Measurements from ENCODE around the gene PHRF1. TPM values are rescaled to one million over a fixed set of nuclear protein-coding genes. Genes with fewer than 3 reads are reported as not detected.
"Not testable (repeated sequence)": the region's sequence is repeated elsewhere in the genome, so short reads cannot be mapped to it uniquely, and the experiment has no call there.

PHRF1 gene
- total RNA-seq, 2 experiments from 2014 or later: 46.8 to 48.6 TPM

DNA sequence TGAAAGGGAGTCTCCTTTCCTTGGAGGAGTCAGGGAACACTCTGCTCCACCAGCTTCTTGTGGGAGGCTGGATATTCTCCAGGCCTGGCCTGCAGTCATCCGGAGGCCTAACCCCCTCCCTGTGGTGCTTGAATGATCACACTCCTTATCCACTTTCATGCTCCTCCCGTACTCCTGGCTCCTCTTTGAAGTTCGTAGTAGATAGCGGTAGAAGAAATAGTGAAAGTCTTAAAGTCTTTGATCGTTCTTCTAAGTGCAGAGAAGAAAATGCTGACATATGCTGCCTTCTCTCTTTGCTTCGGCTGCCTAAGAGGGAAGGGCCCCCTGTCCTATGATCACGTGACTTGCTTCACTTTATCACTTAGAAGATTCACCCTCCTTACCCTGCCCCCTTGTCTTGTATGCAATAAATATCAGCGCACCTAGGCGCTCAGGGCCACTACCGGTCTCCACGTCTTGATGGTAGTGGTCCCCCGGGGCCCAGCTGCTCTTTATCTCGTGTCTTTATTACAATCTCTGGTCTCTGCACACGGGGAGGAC is 2.2 kb upstream of the PHRF1 start:
- H3K36me3 Mint-ChIP-seq (ENCODE audit: low read depth); CTCF ChIA-PET; H3K27me3 Mint-ChIP-seq; POLR2A ChIA-PET; H3K9me3 Mint-ChIP-seq: not testable (repeated sequence)
- H3K4me3 Mint-ChIP-seq: peak overlapping the region; percentile 78
- DNase-seq: peak; percentile 37
- peak overlapping the region; percentile 28 for H3K27ac Mint-ChIP-seq
- H3K4me1 Mint-ChIP-seq: peaks cover 39% of the 10 kb centered on the region

DNA sequence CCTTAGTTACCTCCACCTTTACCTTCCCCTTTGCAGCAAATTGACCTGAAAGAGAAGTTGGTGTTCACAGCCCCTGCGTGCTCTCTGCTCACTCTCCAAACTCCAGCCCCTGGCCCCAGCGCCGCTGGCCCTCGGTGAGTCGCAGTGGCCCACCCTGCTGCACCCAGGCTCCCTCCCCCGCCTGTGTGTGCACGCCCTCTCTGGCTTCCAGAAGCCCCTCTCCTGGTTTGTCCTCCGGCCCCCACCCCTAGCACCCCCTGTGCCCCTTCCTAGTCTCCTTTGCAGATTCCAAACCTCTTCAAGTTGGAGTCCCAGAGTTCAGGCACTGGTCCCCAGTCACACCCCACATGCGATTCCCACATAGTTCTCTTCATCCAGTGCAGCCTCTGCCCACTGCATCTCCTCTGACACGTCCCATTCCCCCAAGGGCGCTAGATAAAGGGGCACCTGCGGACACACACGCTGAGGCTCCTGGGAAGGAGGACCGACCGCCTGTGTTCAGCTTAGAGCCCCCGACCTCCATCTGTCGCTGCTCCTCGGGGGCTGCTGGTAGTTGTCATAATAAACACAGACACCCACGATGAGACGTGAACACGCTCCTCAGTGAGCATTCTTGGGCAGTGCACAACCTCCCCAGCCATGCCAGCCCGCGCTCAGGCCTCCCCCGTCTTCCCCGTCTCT is 1.5 kb upstream of the PHRF1 start:
- POLR2A ChIA-PET: interaction anchor here (0.6 kb wide), 2 partner anchors 35 to 48 kb away, joined by 3 to 8 read pairs; no protein-coding TSS in a partner anchor
- Mint-ChIP-seq H3K9me3 (no peaks in the 10 kb centered on the region), H3K4me1 (peaks cover 46% of the 10 kb centered on the region), H3K36me3 (ENCODE audit: low read depth) (peaks cover 9% of the 10 kb centered on the region), H3K27me3 (peaks cover 7% of the 10 kb centered on the region), H3K27ac (peak overlapping the region; percentile 79), H3K4me3 (peak overlapping the region; percentile 78)
- DNase-seq: no peak
- CTCF ChIA-PET: interaction anchor here (1.4 to 1.8 kb wide), 5 partner anchors 10 to 56 kb away, joined by 3 to 7 read pairs (median 4); no protein-coding TSS in a partner anchor

GRCh38 chr11:575313-575995 is 816 bp upstream of the PHRF1 start:
- Mint-ChIP-seq H3K4me3 (peak overlapping the region; percentile 78), H3K9me3 (no peaks in the 10 kb centered on the region), H3K27me3 (peaks cover 7% of the 10 kb centered on the region), H3K27ac (peak overlapping the region; percentile 79), H3K4me1 (peaks cover 49% of the 10 kb centered on the region), H3K36me3 (ENCODE audit: low read depth) (peaks cover 9% of the 10 kb centered on the region)
- DNase-seq: no peak
- POLR2A ChIA-PET: interaction anchor here (0.5 to 0.7 kb wide), 6 partner anchors 10 to 127 kb away, joined by 3 to 8 read pairs (median 3); no protein-coding TSS in a partner anchor
- CTCF ChIA-PET: interaction anchor here (0.7 to 1.8 kb wide), 9 partner anchors 9 to 338 kb away, joined by 3 to 7 read pairs (median 4); no protein-coding TSS in a partner anchor

DNA sequence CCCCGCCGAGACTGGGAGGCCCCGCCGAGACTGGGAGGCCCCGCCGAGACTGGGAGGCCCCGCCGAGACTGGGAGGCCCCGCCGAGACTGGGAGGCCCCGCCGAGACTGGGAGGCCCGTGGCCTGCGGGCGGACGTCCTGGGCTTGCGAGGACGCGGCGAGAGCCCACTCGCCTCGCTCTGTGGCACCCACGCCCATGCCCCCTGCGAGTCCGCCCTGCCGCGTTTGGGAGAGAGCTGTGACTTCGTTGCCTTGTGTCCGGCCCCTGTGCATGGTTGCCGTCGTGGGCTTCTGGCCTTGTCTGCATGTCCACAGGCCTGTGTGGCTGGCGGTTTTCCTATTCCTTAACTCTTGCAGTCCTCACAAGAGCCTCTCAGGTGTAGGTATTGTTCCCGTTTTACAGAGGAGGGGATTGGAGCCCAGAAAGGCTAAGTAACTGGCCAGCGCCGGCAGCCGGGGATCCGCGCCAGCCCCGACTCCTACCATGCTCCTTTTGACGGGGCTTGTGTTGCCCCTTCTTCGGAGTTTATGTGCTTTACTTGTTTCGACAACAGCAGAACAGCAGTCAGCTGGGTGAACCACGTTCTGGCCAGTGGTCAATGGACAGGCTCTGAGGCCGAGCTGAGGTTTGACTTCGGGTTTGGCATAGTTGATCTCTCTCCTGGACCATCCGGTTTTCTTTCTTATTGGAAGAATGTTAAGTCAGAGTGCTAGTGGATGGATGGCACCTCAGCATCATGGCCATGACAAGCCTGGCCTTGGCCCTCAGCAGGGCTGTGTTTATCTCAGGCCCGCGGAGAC is 741 bp downstream of the PHRF1 start:
- Mint-ChIP-seq H3K27ac (peak overlapping the region; percentile 87), H3K9me3 (no peaks in the 10 kb centered on the region), H3K4me1 (peaks cover 56% of the 10 kb centered on the region), H3K36me3 (ENCODE audit: low read depth) (peaks cover 15% of the 10 kb centered on the region), H3K4me3 (peak overlapping the region; percentile 89), H3K27me3 (peaks cover 7% of the 10 kb centered on the region)
- ChIA-PET CTCF (interaction anchor here (0.7 to 2.0 kb wide), 2 partner anchors 11 to 273 kb away, joined by 4 to 6 read pairs; no protein-coding TSS in a partner anchor), POLR2A (no interaction called here)
- DNase-seq: no peak

DNA sequence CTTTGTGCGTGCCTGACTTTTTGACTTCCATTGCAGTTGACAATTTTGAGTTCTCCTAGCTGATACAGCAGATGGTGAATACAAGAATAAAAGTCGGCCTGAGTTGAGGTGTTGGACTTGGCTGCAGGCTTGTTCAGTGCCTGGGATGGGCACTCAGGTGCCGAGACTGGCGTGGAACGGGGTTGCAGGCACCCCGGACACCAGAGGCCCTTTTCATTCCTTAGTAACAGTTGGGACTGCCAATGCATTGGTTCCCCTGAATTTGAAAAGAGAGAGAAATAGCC is 1.3 kb downstream of the PHRF1 start:
- Mint-ChIP-seq H3K27me3 (peaks cover 7% of the 10 kb centered on the region), H3K4me3 (peak overlapping the region; percentile 89), H3K4me1 (peaks cover 56% of the 10 kb centered on the region), H3K27ac (peak overlapping the region; percentile 87), H3K9me3 (no peaks in the 10 kb centered on the region), H3K36me3 (ENCODE audit: low read depth) (peaks cover 16% of the 10 kb centered on the region)
- CTCF ChIA-PET: interaction anchor here (2.0 kb wide), 1 partner anchor 12 kb away, joined by 6 read pairs; no protein-coding TSS in a partner anchor
- POLR2A ChIA-PET: no interaction called here
- DNase-seq: no peak

DNA sequence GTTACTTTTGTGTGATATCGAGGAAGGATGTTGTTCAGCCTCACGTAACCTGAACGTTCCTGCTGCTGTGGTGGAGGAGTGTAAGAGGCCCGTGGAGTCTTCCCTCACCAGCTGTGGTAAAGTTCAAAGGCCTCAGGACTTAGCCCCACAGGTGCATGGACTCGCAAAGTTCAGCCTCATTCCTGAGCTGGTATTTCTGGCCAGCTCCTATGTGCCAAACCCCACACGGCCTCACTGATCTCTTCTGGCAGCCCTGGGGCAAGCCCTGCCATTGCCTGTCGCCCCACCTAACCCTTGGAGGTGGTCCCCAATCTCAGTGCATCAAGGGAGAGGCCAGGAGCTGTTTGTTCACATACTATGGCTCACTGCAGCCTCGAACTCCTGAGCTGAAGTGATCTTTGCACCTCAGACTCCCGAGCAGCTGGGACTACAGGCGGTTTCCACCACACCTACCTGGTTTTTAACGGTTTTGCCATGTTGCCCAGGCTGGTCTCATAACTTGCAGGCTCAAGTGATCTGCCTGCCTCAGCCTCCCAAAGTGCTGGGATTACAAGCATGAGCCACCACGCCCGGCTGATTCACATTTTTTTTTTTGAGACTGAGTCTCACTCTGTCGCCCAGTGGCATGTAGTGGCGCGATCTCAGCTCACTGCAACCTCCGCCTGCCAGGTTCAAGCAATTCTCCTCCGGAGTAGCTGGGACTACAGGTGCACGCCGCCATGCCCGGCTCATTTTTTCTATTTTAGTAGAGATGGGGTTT is 2.2 kb downstream of the PHRF1 start:
- H3K4me1 Mint-ChIP-seq: peaks cover 54% of the 10 kb centered on the region

DNA sequence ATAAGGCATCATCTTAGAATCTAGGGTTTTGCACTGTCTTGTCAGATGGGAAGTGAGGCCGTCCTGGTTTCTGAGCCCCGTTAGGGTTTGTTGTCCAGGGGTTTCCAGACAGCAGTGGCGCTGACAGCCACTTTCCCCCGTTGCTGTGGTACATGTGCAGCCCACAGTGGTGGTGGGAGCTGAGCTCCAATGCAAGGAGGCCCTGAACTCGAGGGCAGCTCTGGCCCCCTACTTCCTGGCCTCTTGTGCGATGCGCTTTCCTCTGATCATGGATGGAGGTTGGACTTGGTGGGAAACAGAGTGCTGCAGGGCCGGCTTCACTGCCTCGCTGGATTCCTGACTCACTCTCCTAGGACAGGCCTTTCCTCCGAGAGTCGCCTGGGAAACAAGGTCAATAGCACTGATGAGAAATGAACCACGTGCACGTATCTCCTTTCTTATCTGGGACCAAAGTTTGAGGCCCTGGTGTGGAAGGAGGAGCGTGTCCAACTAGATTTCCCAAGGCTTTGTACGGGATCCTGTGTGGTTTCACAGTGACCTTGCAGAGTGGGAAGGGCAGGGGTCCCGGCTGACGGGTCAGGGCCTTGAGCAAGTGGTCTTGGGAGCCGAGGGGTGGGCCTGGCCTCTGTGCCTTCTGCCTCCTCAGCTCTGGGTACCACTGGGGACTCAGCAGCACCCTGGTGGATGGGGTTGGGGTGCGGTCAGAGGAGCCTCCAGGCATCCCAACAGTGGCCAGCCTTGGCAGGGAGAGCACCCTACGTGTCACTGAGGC is 3.7 kb downstream of the PHRF1 start:
- peaks cover 1% of the 10 kb centered on the region for H3K27me3 Mint-ChIP-seq
- H3K27ac Mint-ChIP-seq: peak overlapping the region; percentile 9
- peaks cover 25% of the 10 kb centered on the region for H3K36me3 Mint-ChIP-seq (ENCODE audit: low read depth)
- no peak for DNase-seq
- POLR2A ChIA-PET: no interaction called here
- H3K4me1 Mint-ChIP-seq: peaks cover 43% of the 10 kb centered on the region
- no peak overlapping the region for H3K4me3 Mint-ChIP-seq
- CTCF ChIA-PET: interaction anchor here (0.6 to 1.1 kb wide), 2 partner anchors 9 to 73 kb away, joined by 3 to 4 read pairs; no protein-coding TSS in a partner anchor
- no peaks in the 10 kb centered on the region for H3K9me3 Mint-ChIP-seq

More for the DNA sequence above, 2.2 kb downstream of the PHRF1 start:
- Mint-ChIP-seq H3K27ac (peak overlapping the region; percentile 87), H3K27me3 (peaks cover 7% of the 10 kb centered on the region), H3K4me3 (peak overlapping the region; percentile 89), H3K9me3 (no peaks in the 10 kb centered on the region), H3K36me3 (ENCODE audit: low read depth) (peaks cover 19% of the 10 kb centered on the region)
- ChIA-PET POLR2A (no interaction called here), CTCF (interaction anchor here (0.6 to 2.0 kb wide), 5 partner anchors 9 to 271 kb away, joined by 3 to 6 read pairs (median 3); no protein-coding TSS in a partner anchor)
- DNase-seq: no peak

DNA sequence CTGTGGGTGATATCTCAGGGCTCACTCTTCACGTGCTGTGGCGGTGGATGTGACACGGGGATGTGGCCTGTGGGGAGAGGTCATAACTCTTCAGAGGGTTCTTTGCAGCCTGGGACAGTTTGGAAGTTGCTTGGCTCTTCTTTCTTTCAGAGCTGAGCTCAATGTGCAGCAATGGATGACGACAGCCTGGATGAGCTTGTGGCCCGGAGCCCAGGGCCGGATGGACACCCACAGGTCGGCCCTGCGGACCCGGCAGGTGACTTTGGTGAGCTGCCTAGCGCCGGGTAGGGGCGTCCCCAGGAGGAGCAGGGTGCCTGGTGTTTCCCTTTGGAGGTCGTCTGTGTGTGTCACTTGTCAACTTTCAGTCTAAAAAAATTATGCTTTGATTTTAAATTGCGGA is 5.1 kb downstream of the PHRF1 start:
- POLR2A ChIA-PET: no interaction called here
- H3K36me3 Mint-ChIP-seq (ENCODE audit: low read depth): peaks cover 25% of the 10 kb centered on the region
- H3K4me1 Mint-ChIP-seq: peaks cover 44% of the 10 kb centered on the region
- no peak overlapping the region for H3K4me3 Mint-ChIP-seq
- no peaks in the 10 kb centered on the region for H3K9me3 Mint-ChIP-seq
- H3K27me3 Mint-ChIP-seq: no peaks in the 10 kb centered on the region
- no peak overlapping the region for H3K27ac Mint-ChIP-seq
- no peak for DNase-seq
- CTCF ChIA-PET: interaction anchor here (1.4 kb wide), 1 partner anchor 29 kb away, joined by 3 read pairs; no protein-coding TSS in a partner anchor

DNA sequence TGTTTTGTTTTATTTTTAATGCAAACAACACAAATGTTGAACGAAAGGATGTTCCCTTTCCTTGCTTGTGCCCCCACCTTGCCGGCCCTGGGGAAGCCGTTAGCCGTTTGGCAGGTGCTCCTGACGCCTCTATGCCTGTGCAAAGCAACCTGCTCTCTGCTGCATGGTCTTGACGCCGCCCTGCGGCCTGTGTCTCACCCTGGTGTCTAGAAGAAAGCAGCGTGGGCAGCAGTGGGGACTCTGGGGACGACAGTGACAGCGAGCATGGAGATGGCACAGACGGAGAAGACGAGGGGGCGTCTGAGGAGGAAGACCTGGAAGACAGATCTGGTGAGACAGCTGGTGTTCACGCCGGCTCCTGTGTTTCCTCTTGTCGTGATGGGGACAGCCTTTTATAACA is 5.5 kb downstream of the PHRF1 start:
- ChIA-PET CTCF (interaction anchor here (1.4 to 2.6 kb wide), 2 partner anchors 24 to 29 kb away, joined by 3 to 6 read pairs; no protein-coding TSS in a partner anchor), POLR2A (no interaction called here)
- Mint-ChIP-seq H3K36me3 (ENCODE audit: low read depth) (peaks cover 25% of the 10 kb centered on the region), H3K4me1 (peaks cover 48% of the 10 kb centered on the region), H3K27me3 (no peaks in the 10 kb centered on the region), H3K4me3 (no peak overlapping the region), H3K9me3 (no peaks in the 10 kb centered on the region), H3K27ac (no peak overlapping the region)
- no peak for DNase-seq

- Mint-ChIP-seq H3K27me3 (no peaks in the 10 kb centered on the region), H3K4me3 (no peak overlapping the region), H3K4me1 (peaks cover 46% of the 10 kb centered on the region), H3K36me3 (ENCODE audit: low read depth) (peaks cover 34% of the 10 kb centered on the region), H3K27ac (no peak overlapping the region), H3K9me3 (no peaks in the 10 kb centered on the region)
- ChIA-PET CTCF (interaction anchor here (0.5 to 2.6 kb wide), 5 partner anchors 7 to 128 kb away, joined by 3 to 7 read pairs (median 4); partner anchors contain the start of gene PHRF1), POLR2A (no interaction called here)
- DNase-seq: no peak
Observed at GRCh38 chr11:584287-584686, 8.0 kb downstream of the PHRF1 start.
